Choroid plexus epithelial cell (primary cell): ENCODE results near the gene MYO18B.

ENCODE experiments used
- DNase-seq: peaks from one replicate; pipeline ENCODE4 v3.0.0-alpha.2; 2010; ENCODE audit warnings: low read depth
- H3K4me3 ChIP-seq: 2 replicates; pipeline ENCODE4 v1.5.1; 2011; ENCODE audit warnings: low read depth, mild to moderate bottlenecking, control low read depth, low read length, moderate library complexity
- CTCF ChIP-seq: conservative IDR thresholded peaks from 2 replicates; pipeline ENCODE4 v1.5.1; 2011; ENCODE audit warnings: low read depth, mild to moderate bottlenecking, control low read depth, inconsistent platforms, low read length, moderate library complexity

Gene MYO18B

GRCh38 chr22:25797498-25798290 lies 55.7 kb downstream of the MYO18B start:
- TF ChIP-seq CTCF, result no peak
- H3K4me3 ChIP-seq, result no peak overlapping the region
- no peak for DNase-seq

- DNase-seq, result no peak
- H3K4me3 ChIP-seq, result no peak overlapping the region
- no peak for TF ChIP-seq CTCF
Measured at GRCh38 chr22:25800766-25801165, 58.8 kb downstream of the MYO18B start.

- H3K4me3 ChIP-seq, result no peak overlapping the region
- TF ChIP-seq CTCF, result no peak
- no peak for DNase-seq
Measured at GRCh38 chr22:25802018-25802417, 60.0 kb downstream of the MYO18B start.

- no peak for DNase-seq
- TF ChIP-seq CTCF, result no peak
Measured at GRCh38 chr22:25804676-25805075, 62.7 kb downstream of the MYO18B start.

GRCh38 chr22:25806579-25806978 lies 64.6 kb downstream of the MYO18B start:
- TF ChIP-seq CTCF, result no peak
- no peak for DNase-seq
- H3K4me3 ChIP-seq, result no peak overlapping the region

More at GRCh38 chr22:25804676-25805075, 62.7 kb downstream of the MYO18B start:
- H3K4me3 ChIP-seq, result no peak overlapping the region

- TF ChIP-seq CTCF, result no peak
- no peak overlapping the region for H3K4me3 ChIP-seq
- DNase-seq, result no peak
Measured at GRCh38 chr22:25814685-25815084, 72.7 kb downstream of the MYO18B start.

GRCh38 chr22:25815561-25815960 lies 73.6 kb downstream of the MYO18B start:
- no peak overlapping the region for H3K4me3 ChIP-seq
- DNase-seq, result no peak
- TF ChIP-seq CTCF, result no peak
